HFF-Myc (cell line): ENCODE measurements around the gene S1PR5.
"Not testable (repeated sequence)": the region's sequence is repeated elsewhere in the genome, so short reads cannot be mapped to it uniquely, and the experiment has no call there.

Experiments
- DNase-seq: peaks from one replicate; pipeline ENCODE4 v3.0.0-alpha.2; 2011; ENCODE audit warnings: low read depth; ENCODE audit errors: extremely low read depth
- H3K4me3 ChIP-seq: replicated peaks from 2 replicates; pipeline ENCODE4 v1.5.1; 2011; ENCODE audit warnings: low read depth, mild to moderate bottlenecking, control low read depth, low read length
- CTCF ChIP-seq: IDR thresholded peaks from 2 replicates; pipeline ENCODE4 v1.5.1; 2012; ENCODE audit warnings: mild to moderate bottlenecking, low read depth, low read length, control low read depth; ENCODE audit errors: missing control alignments

Gene S1PR5

DNA sequence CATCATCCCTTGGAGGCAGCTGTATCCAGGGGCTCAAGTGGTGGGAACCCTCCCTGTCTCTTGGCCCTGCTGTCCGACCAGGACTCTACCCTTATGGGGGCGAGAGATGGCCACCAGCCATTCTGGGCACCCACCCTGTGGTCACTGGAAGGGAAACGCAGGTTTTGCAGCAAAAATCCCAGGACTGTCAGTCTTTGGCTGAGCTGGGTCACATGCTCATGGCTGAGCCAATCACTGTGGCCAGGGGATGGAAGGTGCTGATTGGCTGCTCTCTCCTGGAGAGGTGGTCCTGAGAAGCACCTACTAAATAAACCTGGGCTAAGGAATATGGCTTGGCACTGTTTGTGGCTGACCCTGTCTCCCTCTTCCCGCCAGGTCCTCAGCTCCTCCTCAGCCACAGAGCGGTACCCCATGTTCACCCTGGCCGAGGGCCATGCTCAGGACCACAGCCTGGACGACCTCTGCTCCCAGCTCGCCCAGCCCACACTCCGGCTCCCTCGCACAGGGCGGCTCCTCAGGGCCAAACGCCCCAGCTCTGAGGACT, 35.3 kb upstream of the S1PR5 start:
- peak; percentile 20 for DNase-seq
- no peak for TF ChIP-seq CTCF
- no peak overlapping the region for H3K4me3 ChIP-seq

GRCh38 chr19:10551698-10552301, 34.6 kb upstream of the S1PR5 start:
- no peak overlapping the region for H3K4me3 ChIP-seq
- peak; percentile 19 for TF ChIP-seq CTCF
- peak; percentile 16 for DNase-seq

- not testable (repeated sequence) for H3K4me3 ChIP-seq, DNase-seq
Measured at GRCh38 chr19:10551006-10551405, 33.8 kb upstream of the S1PR5 start.

DNA sequence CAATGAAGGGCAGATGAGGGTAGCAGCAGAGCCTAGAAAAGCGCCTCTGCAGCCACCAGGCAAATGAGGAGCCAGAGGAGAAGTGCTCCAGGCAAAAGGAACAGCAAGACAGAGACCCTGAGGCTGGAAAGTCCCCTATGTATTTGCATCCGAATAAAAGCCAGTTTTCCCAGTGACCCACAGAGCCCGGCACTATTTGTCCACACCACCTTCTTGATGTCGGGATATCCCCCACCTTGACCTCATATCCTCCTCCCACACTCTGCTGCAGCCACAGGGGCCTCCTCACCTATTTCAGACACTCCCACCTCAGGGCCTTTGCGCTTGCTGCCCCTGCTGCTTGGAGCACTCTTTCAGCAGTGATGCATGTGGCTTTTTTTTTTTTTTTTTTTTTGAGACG, 33.1 kb upstream of the S1PR5 start:
- TF ChIP-seq CTCF = no peak
- DNase-seq = no peak
- H3K4me3 ChIP-seq = no peak overlapping the region

GRCh38 chr19:10549733-10550132, 32.5 kb upstream of the S1PR5 start:
- no peak overlapping the region for H3K4me3 ChIP-seq
- no peak for TF ChIP-seq CTCF
- no peak for DNase-seq

DNA sequence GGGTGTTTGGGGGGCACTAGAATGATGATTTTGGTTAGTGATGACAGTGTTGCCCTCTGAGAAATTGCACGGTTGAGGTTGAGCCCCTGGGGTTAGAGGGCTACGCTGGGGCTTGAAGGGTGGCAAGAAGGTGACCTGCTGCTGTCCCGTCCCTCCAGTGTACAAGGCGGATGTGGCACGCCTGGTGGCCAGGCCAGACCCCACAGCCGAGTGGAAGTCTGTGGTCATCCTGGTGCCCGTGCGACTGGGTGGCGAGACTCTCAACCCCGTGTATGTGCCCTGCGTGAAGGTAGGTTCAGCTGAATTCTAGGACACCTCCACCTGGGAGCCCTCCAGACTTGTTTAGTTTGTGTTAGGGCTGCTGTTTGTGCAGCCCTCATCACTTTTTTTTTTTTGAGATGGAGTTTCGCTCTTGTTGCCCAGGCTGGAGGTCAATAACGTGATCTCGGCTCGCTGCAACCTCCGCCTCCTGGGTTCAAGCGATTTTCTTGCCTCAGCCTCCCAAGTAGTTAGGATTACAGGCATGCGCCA, 31.6 kb upstream of the S1PR5 start:
- TF ChIP-seq CTCF = no peak
- no peak overlapping the region for H3K4me3 ChIP-seq
- DNase-seq = no peak

GRCh38 chr19:10546817-10547216, 29.6 kb upstream of the S1PR5 start:
- no peak for DNase-seq
- H3K4me3 ChIP-seq = no peak overlapping the region
- no peak for TF ChIP-seq CTCF
